AG04450 (cell line): ENCODE measurements around the gene ADAMTS17. TPM values are rescaled to one million over a fixed set of nuclear protein-coding genes. Genes with fewer than 3 reads are reported as not detected.

ENCODE experiments used
- CTCF ChIA-PET: fragments of 300-600, 350-600 bp; formaldehyde crosslinking; extraction: SDS; loops from one replicate; lab custom pipeline; 2022; ENCODE audit warnings: antibody characterized with exemption, inconsistent platforms; lab: Charles Lee
- POLR2A ChIA-PET: fragments of 350-600 bp; formaldehyde crosslinking; extraction: SDS; loops from one replicate; lab custom pipeline; 2021; ENCODE audit warnings: antibody characterized with exemption, inconsistent platforms; lab: Yijun Ruan, JAX
- DNase-seq: peaks from one replicate; pipeline ENCODE4 v3.0.0-alpha.2; 2011; ENCODE audit warnings: low read depth, low spot score
- H3K27ac ChIP-seq: one replicate; pipeline ENCODE4 v1.5.1; 2012; ENCODE audit warnings: low read depth, low read length, control low read depth
- H3K27me3 ChIP-seq: one replicate; pipeline ENCODE4 v1.6.0; 2012; ENCODE audit warnings: low read length; ENCODE audit not compliant: control insufficient read depth, insufficient read depth
- H3K4me3 ChIP-seq: 2 replicates; pipeline ENCODE4 v1.5.1; 2011; ENCODE audit warnings: mild to moderate bottlenecking, low read depth, low read length, control low read depth
- H3K9me3 ChIP-seq: 2 replicates; pipeline ENCODE4 v1.5.1; 2012; ENCODE audit warnings: low read length; ENCODE audit not compliant: control insufficient read depth, insufficient read depth
- CTCF ChIP-seq: IDR thresholded peaks from 2 replicates; pipeline ENCODE4 v1.5.1; 2011; ENCODE audit warnings: low read depth, low read length, control low read depth, inconsistent platforms
- polyA plus RNA-seq: library from polyadenylated mRNA; depleted of rRNA; stranded (reverse); fragments of >200 nt; gene quantifications from 2 replicates; pipeline ENCODE4 v1.2.3, GENCODE V29; 2011

Gene ADAMTS17
- polyA plus RNA-seq, 1 experiment: 0.06 TPM

GRCh38 chr15:100220058-100220768 is 121.6 kb downstream of the ADAMTS17 start:
- Histone ChIP-seq H3K27ac (no peak overlapping the region), H3K4me3 (no peak overlapping the region), H3K27me3 (no peaks in the 10 kb centered on the region), H3K9me3 (peaks cover 34% of the 10 kb centered on the region)
- ChIA-PET CTCF (no interaction called here), POLR2A (no interaction called here)
- DNase-seq: no peak
- TF ChIP-seq CTCF: no peak

- H3K4me3 ChIP-seq: no peak overlapping the region
- CTCF ChIA-PET: no interaction called here
- POLR2A ChIA-PET: no interaction called here
- no peak for DNase-seq
- peaks cover 38% of the 10 kb centered on the region for H3K9me3 ChIP-seq
- H3K27ac ChIP-seq: no peak overlapping the region
- TF ChIP-seq CTCF: no peak
- H3K27me3 ChIP-seq: no peaks in the 10 kb centered on the region
Measured at GRCh38 chr15:100218434-100218833, 123.3 kb downstream of the ADAMTS17 start.

- DNase-seq: no peak
- no peak overlapping the region for H3K4me3 ChIP-seq
- peaks cover 21% of the 10 kb centered on the region for H3K9me3 ChIP-seq
- POLR2A ChIA-PET: no interaction called here
- H3K27ac ChIP-seq: no peak overlapping the region
- CTCF ChIA-PET: no interaction called here
- no peak for TF ChIP-seq CTCF
- H3K27me3 ChIP-seq: no peaks in the 10 kb centered on the region
Measured at GRCh38 chr15:100216182-100216581, 125.6 kb downstream of the ADAMTS17 start.

GRCh38 chr15:100215843-100216169 is 126.0 kb downstream of the ADAMTS17 start:
- Histone ChIP-seq H3K27me3 (no peaks in the 10 kb centered on the region), H3K4me3 (no peak overlapping the region), H3K27ac (no peak overlapping the region), H3K9me3 (peaks cover 21% of the 10 kb centered on the region)
- ChIA-PET CTCF (no interaction called here), POLR2A (no interaction called here)
- no peak for DNase-seq
- no peak for TF ChIP-seq CTCF

GRCh38 chr15:100215031-100215842 is 126.5 kb downstream of the ADAMTS17 start:
- no peak for DNase-seq
- CTCF ChIA-PET: no interaction called here
- no peak overlapping the region for H3K27ac ChIP-seq
- no peak for TF ChIP-seq CTCF
- POLR2A ChIA-PET: no interaction called here
- no peaks in the 10 kb centered on the region for H3K27me3 ChIP-seq
- H3K9me3 ChIP-seq: peaks cover 21% of the 10 kb centered on the region
- no peak overlapping the region for H3K4me3 ChIP-seq
